SK-N-SH (cell line): Measurements from ENCODE around the gene PSTPIP2. TPM values are rescaled to one million over a fixed set of nuclear protein-coding genes. Genes with fewer than 3 reads are reported as not detected.

Source experiments
- CTCF ChIA-PET: fragments of 300-600, 350-600 bp; formaldehyde crosslinking; extraction: SDS; loops from one replicate; lab custom pipeline; 2021; lab: Yijun Ruan, JAX
- POLR2A ChIA-PET: fragments of 350-600 bp; sonication (Branson Sonifier 250); formaldehyde crosslinking; extraction: SDS; loops from one replicate; lab custom pipeline; 2020; ENCODE audit warnings: antibody characterized with exemption, inconsistent platforms; lab: Yijun Ruan, JAX
- DNase-seq: peaks from one replicate; pipeline ENCODE4 v3.0.0; 2012
- H2AFZ ChIP-seq: fragments of 200-600 bp; sonication (generic); 2 replicates; pipeline ENCODE4 v1.8.1; 2016; ENCODE audit warnings: antibody characterized with exemption, mild to moderate bottlenecking, low read depth
- H3F3A ChIP-seq: fragments of 200-600 bp; sonication (generic); replicated peaks from 2 replicates; pipeline ENCODE3; 2016; ENCODE audit warnings: antibody characterized with exemption, mild to moderate bottlenecking; ENCODE audit not compliant: insufficient read depth
- H3K27ac ChIP-seq, 2 experiments: fragments of 200-500 bp in 1 of 2; fragments of 200-600 bp in 1 of 2; sonication (Bioruptor generic) in 1 of 2; sonication (generic), shearing (Covaris generic) in 1 of 2; 2 replicates each; pipeline versions ENCODE4 v1.5.1 to v1.6.1; 2014 to 2016; ENCODE audit warnings: low read depth in 2 of 2, inconsistent platforms in 1 of 2, low read length in 1 of 2, mild to moderate bottlenecking in 1 of 2, mixed read lengths in 1 of 2
- H3K27me3 ChIP-seq: fragments of 200-600 bp; sonication (generic), shearing (Covaris generic); 2 replicates; pipeline ENCODE4 v1.6.1; 2016; ENCODE audit warnings: mixed run types; ENCODE audit not compliant: insufficient read depth
- H3K36me3 ChIP-seq, 2 experiments: fragments of 200-500 bp in 1 of 2; fragments of 200-600 bp in 1 of 2; sonication (Bioruptor generic) in 1 of 2; sonication (generic) in 1 of 2; replicated peaks in 1 of 2; 2 replicates each; pipeline versions ENCODE3 to v1.5.1; 2014 to 2016; ENCODE audit warnings: low read length in 1 of 2, mild to moderate bottlenecking in 1 of 2; ENCODE audit not compliant: insufficient read depth in 2 of 2, control insufficient read depth in 1 of 2
- H3K4me1 ChIP-seq, 2 experiments: fragments of 200-500 bp in 1 of 2; fragments of 200-600 bp in 1 of 2; sonication (Bioruptor generic) in 1 of 2; sonication (generic), shearing (Covaris generic) in 1 of 2; 2 replicates each; pipeline versions ENCODE4 v1.5.1 to v1.6.1; 2014 to 2016; ENCODE audit warnings: low read depth in 1 of 2, low read length in 1 of 2, mixed run types in 1 of 2; ENCODE audit not compliant: insufficient read depth in 2 of 2, control insufficient read depth in 1 of 2
- H3K4me2 ChIP-seq: fragments of 200-600 bp; sonication (generic), shearing (Covaris generic); 2 replicates; pipeline ENCODE4 v1.6.1; 2017; ENCODE audit warnings: mixed run types
- H3K4me3 ChIP-seq, 2 experiments: fragments of 200-500 bp in 1 of 2; fragments of 200-600 bp in 1 of 2; sonication (Bioruptor generic) in 1 of 2; sonication (generic), shearing (Covaris generic) in 1 of 2; 2 replicates each; pipeline versions ENCODE4 v1.5.1 to v1.8.1; 2014 to 2016; ENCODE audit warnings: low read depth in 2 of 2, inconsistent platforms in 1 of 2, low read length in 1 of 2, mild to moderate bottlenecking in 1 of 2, mixed read lengths in 1 of 2, moderate library complexity in 1 of 2
- H3K79me2 ChIP-seq: fragments of 200-600 bp; sonication (generic); 2 replicates; pipeline ENCODE4 v1.8.1; 2017; ENCODE audit warnings: mild to moderate bottlenecking; ENCODE audit not compliant: insufficient read depth
- H3K9ac ChIP-seq: fragments of 200-600 bp; sonication (generic); 2 replicates; pipeline ENCODE4 v1.6.1; 2017; ENCODE audit warnings: mixed run types
- H3K9me2 ChIP-seq: fragments of 200-600 bp; sonication (generic); 2 replicates; pipeline ENCODE4 v1.6.1; 2017; ENCODE audit warnings: mixed run types
- H3K9me3 ChIP-seq: fragments of 200-600 bp; sonication (generic); 2 replicates; pipeline ENCODE4 v1.6.1; 2017; ENCODE audit warnings: mixed run types, mild to moderate bottlenecking, moderate library complexity
- H4K20me1 ChIP-seq: fragments of 200-600 bp; sonication (generic); 2 replicates; pipeline ENCODE4 v1.6.1; 2017; ENCODE audit warnings: mild to moderate bottlenecking, mixed run types; ENCODE audit not compliant: insufficient read depth
- CHD2 ChIP-seq: fragments of 150-350 bp; IDR thresholded peaks from 2 replicates; pipeline ENCODE4 v1.6.1; 2018; ENCODE audit warnings: low read length; ENCODE audit not compliant: partially characterized antibody
- ELF1 ChIP-seq: IDR thresholded peaks from 2 replicates; pipeline ENCODE4 v1.4.0; 2012
- EP300 ChIP-seq, 2 experiments: IDR thresholded peaks; 2 replicates each; pipeline versions ENCODE4 v1.4.0 to v1.6.1; 2012; ENCODE audit warnings: borderline replicate concordance in 1 of 2, low read depth in 1 of 2, low read length in 1 of 2
- EZH2phosphoT487 ChIP-seq: fragments of 200-600 bp; sonication (generic); IDR thresholded peaks from 2 replicates; pipeline ENCODE4 v1.6.1; 2017; ENCODE audit warnings: low read depth, mixed run types, mild to moderate bottlenecking, antibody characterized with exemption, moderate library complexity, borderline replicate concordance
- FOSL2 ChIP-seq: IDR thresholded peaks from 2 replicates; pipeline ENCODE4 v1.4.0; 2012; ENCODE audit warnings: low read depth, mild to moderate bottlenecking, moderate library complexity, borderline replicate concordance
- MEF2A ChIP-seq: IDR thresholded peaks from 2 replicates; pipeline ENCODE4 v1.4.0; 2012; ENCODE audit warnings: low read depth, borderline replicate concordance
- POLR2AphosphoS5 ChIP-seq: IDR thresholded peaks from 2 replicates; pipeline ENCODE4 v1.6.1; 2012; ENCODE audit warnings: low read depth, low read length
- RFX5 ChIP-seq: IDR thresholded peaks from 2 replicates; pipeline ENCODE4 v1.6.1; 2012; ENCODE audit warnings: mild to moderate bottlenecking, improper control_type of control experiment, low read length
- RXRA ChIP-seq: IDR thresholded peaks from 2 replicates; pipeline ENCODE4 v1.4.0; 2012; ENCODE audit warnings: low read depth, mild to moderate bottlenecking, borderline replicate concordance
- SIN3A ChIP-seq: IDR thresholded peaks from 2 replicates; pipeline ENCODE4 v1.6.1; 2012; ENCODE audit warnings: low read depth, mild to moderate bottlenecking, low read length, moderate library complexity, borderline replicate concordance
- TCF12 ChIP-seq: IDR thresholded peaks from 2 replicates; pipeline ENCODE4 v1.4.0; 2012
- WGBS: methylation state at CpG from one replicate; pipeline ENCODE4 v1.1.6; 2017; ENCODE audit warnings: low lambda C conversion rate; 5-methylcytosine and 5-hydroxymethylcytosine counted together
- polyA plus RNA-seq, 3 experiments: library from polyadenylated mRNA; depleted of rRNA; stranded (reverse); fragments of >200 nt; gene quantifications; 2 replicates each; pipeline ENCODE4 v1.2.3, GENCODE V29; 2012
- TF ChIP-seq, protein P1 (sequence below): IDR thresholded peaks from 2 replicates; pipeline ENCODE4 v1.4.0; 2012; ENCODE audit warnings: low read depth, borderline replicate concordance
- TF ChIP-seq, protein P2 (sequence below): fragments of 150-350 bp; IDR thresholded peaks from 2 replicates; pipeline ENCODE4 v1.6.1; 2017; ENCODE audit warnings: antibody characterized with exemption, low read length, low read depth, borderline replicate concordance
- TF ChIP-seq, protein P3 (sequence below): fragments of 150-350 bp; IDR thresholded peaks from 2 replicates; pipeline ENCODE4 v1.6.1; 2016; ENCODE audit warnings: mild to moderate bottlenecking, low read depth, low read length

PSTPIP2 gene
- polyA plus RNA-seq, 1 of the 3 experiments (the other 2 are of a cell fraction): 9.5 TPM

DNA sequence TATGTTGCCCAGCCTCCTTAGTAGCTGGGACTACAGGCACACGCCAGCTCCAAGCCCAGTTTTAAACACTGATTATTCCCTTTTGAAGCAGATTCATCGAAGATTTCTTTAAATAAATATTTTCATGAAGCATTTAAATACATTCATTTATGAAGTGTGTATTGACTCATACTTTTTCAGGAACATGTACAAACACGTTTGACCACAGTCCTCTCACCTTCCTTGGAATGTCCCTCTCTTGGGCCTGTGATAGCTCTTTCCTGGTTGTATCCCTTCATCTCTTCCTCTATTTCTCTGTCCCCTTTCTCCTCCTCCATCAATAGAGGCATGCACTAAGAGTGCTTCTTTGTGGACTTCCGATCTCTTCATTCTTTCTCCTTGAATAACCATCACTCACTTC, 2.5 kb downstream of the PSTPIP2 start (continued):
- TF ChIP-seq MEF2A: no peak
- no peak for TF ChIP-seq RFX5
- no peak for TF ChIP-seq SIN3A
- no peak for TF ChIP-seq ELF1

DNA sequence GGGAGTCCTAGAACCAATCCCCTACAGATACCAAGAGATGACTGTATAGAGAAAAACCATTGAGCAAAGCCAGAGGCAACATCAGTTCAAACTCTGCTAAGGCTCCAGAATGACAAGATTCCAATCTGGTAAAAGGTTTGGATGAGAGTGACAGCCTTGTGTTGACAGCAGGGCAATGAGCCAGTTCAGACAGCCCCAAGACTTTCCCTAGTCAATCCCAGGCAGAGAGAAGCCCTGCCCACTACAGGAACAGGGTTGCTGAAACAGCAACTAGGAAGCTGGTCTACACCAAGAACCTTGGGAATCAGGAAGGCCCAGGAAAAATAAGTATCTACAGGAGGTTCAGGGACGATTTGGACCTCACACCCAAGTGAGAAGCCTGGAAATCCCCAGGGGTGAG, 3.3 kb downstream of the PSTPIP2 start:
- no peak overlapping the region for H3K27ac ChIP-seq
- no peaks in the 10 kb centered on the region for H3K36me3 ChIP-seq
- peaks cover 8% of the 10 kb centered on the region for H3F3A ChIP-seq
- CTCF ChIA-PET: interaction anchor here (0.9 kb wide), 1 partner anchor 11 kb away, joined by 4 read pairs; no protein-coding TSS in a partner anchor
- H4K20me1 ChIP-seq: no peaks in the 10 kb centered on the region
- 42% methylated on average over 1 of the region's 1 CpG for WGBS
- no peaks in the 10 kb centered on the region for H3K27me3 ChIP-seq
- no peak for DNase-seq
- peaks cover 0 to 9% of the 10 kb centered on the region in 2 experiments; a peak in 1 of 4 replicates for H3K4me1 ChIP-seq
- POLR2A ChIA-PET: no interaction called here
- TF ChIP-seq, protein P1, sequence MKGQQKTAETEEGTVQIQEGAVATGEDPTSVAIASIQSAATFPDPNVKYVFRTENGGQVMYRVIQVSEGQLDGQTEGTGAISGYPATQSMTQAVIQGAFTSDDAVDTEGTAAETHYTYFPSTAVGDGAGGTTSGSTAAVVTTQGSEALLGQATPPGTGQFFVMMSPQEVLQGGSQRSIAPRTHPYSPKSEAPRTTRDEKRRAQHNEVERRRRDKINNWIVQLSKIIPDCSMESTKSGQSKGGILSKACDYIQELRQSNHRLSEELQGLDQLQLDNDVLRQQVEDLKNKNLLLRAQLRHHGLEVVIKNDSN: no peak
- TF ChIP-seq, protein P2, sequence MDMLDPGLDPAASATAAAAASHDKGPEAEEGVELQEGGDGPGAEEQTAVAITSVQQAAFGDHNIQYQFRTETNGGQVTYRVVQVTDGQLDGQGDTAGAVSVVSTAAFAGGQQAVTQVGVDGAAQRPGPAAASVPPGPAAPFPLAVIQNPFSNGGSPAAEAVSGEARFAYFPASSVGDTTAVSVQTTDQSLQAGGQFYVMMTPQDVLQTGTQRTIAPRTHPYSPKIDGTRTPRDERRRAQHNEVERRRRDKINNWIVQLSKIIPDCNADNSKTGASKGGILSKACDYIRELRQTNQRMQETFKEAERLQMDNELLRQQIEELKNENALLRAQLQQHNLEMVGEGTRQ: no peak
- TF ChIP-seq TCF12 (no peak), RXRA (no peak), CHD2 (no peak), EZH2phosphoT487 (no peak), EP300 (IDR thresholded peaks at IDR 0.05; ENCODE audit: borderline replicate concordance in 1 of 2, low read depth in 1 of 2, low read length in 1 of 2) (no peak), FOSL2 (no peak)
- H3K9ac ChIP-seq: no peak overlapping the region
- H3K4me3 ChIP-seq: no peak overlapping the region
- peaks cover 17% of the 10 kb centered on the region; the same call in 1 of the 2 replicates for H3K79me2 ChIP-seq
- no peak overlapping the region for H3K4me2 ChIP-seq
- no peaks in the 10 kb centered on the region for H3K9me3 ChIP-seq
- no peak overlapping the region for H2AFZ ChIP-seq
- H3K9me2 ChIP-seq: no peaks in the 10 kb centered on the region

DNA sequence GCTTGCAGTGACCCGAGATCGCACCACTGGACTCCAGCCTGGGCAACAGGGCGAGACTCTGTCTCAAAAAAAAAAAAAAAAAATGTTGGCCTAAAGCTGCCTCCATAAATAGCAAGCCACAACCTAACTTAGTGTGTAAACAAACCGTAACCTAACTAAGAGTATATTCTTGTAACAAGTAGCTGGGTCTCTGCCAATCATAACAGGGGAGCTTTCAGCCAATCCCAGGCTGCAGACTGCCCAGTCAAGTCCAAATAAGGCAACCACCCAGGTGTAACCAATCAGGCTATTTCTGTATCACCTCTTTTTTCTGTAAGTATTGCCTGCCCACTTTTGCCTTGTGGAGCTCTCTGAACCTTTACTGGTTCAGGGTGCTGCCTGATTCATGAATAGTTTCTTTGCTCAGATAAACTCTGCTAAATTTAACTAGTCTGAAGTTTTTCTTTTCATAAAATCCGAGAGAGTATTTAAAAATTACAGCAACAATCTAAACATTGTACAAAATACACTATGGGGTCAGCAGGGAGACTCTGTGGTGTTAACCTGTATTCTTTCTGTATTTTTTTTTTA, 4.5 kb downstream of the PSTPIP2 start:
- Histone ChIP-seq H3K9me2 (no peaks in the 10 kb centered on the region), H3K9me3 (no peaks in the 10 kb centered on the region), H3K4me2 (no peak overlapping the region), H3K9ac (no peak overlapping the region), H3K4me1 (peaks cover 0 to 8% of the 10 kb centered on the region in 2 experiments; a peak in 1 of 4 replicates), H3K36me3 (no peaks in the 10 kb centered on the region), H3K79me2 (peaks cover 17% of the 10 kb centered on the region; the same call in 1 of the 2 replicates), H2AFZ (no peak overlapping the region), H3K27ac (no peak overlapping the region), H3K4me3 (no peak overlapping the region), H3K27me3 (no peaks in the 10 kb centered on the region), H4K20me1 (no peaks in the 10 kb centered on the region), H3F3A (no peaks in the 10 kb centered on the region)
- ChIA-PET CTCF (interaction anchor here (0.7 to 1.3 kb wide), 2 partner anchors 50 to 344 kb away, joined by 3 read pairs; no protein-coding TSS in a partner anchor), POLR2A (interaction anchor here (0.6 kb wide), 1 partner anchor 15 kb away, joined by 3 read pairs; no protein-coding TSS in a partner anchor)
- TF ChIP-seq, protein P3, sequence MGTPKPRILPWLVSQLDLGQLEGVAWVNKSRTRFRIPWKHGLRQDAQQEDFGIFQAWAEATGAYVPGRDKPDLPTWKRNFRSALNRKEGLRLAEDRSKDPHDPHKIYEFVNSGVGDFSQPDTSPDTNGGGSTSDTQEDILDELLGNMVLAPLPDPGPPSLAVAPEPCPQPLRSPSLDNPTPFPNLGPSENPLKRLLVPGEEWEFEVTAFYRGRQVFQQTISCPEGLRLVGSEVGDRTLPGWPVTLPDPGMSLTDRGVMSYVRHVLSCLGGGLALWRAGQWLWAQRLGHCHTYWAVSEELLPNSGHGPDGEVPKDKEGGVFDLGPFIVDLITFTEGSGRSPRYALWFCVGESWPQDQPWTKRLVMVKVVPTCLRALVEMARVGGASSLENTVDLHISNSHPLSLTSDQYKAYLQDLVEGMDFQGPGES: no peak
- TF ChIP-seq POLR2AphosphoS5: no peak
- WGBS: 92% methylated on average over 5 of the region's 5 CpGs
- no peak for DNase-seq
